Islet precursor cell (in vitro differentiated cells): ENCODE data around the gene KAT8.
A peak's percentile ranks its signal among the peaks of the same experiment; 100 is the strongest.

Experiments
- DNase-seq: peaks from one replicate; pipeline ENCODE4 v3.0.0-alpha.2; 2018

The KAT8 gene

DNA sequence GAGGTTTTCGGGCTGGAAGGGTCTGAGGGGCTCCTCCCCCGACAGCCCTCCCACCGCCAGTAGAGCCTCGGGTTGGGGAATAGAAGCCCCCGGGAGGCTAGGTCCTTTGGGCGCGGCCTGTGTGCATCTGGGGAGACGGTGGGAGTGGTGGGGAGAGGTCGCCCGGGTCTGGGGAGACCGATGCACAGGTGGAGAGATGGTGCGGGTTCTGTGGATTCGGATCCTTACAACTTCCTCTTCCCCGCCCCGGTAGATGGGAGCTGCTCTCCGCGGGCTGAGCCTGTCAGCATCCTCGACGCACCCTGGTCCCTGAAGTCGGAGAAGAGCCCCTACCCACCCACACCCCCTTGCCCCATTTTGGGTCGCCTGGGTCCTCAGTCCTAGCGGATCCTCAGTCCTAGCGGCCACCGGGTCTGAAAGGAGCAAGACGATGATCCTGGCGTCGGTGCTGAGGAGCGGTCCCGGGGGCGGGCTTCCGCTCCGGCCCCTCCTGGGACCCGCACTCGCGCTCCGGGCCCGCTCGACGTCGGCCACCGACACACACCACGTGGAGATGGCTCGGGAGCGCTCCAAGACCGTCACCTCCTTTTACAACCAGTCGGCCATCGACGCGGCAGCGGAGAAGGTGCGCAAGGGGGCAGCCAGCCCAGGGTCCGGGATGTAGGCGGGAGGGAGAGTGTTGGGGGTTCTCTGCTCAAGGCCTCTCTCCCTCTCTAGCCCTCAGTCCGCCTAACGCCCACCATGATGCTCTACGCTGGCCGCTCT lies 8.5 kb upstream of the KAT8 start:
- DNase-seq = no peak

DNA sequence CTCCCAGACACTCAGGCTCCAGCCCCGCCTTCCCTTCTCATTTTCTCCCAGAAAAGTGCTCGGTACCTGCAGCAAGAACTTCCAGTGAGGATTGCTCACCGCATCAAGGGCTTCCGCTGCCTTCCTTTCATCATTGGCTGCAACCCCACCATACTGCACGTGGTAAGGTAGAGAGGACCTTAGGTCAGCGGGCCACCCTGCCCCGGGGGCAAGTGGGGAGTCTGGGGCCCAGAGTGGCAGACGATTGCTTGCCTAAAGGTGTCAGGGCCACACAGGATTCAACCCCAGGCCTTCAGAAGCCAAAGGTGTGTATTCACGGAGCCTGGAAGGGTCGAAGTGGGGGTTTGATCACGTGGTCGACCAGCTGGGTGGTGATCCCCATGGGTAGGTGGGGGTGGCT lies 7.8 kb upstream of the KAT8 start:
- DNase-seq = no peak

DNA sequence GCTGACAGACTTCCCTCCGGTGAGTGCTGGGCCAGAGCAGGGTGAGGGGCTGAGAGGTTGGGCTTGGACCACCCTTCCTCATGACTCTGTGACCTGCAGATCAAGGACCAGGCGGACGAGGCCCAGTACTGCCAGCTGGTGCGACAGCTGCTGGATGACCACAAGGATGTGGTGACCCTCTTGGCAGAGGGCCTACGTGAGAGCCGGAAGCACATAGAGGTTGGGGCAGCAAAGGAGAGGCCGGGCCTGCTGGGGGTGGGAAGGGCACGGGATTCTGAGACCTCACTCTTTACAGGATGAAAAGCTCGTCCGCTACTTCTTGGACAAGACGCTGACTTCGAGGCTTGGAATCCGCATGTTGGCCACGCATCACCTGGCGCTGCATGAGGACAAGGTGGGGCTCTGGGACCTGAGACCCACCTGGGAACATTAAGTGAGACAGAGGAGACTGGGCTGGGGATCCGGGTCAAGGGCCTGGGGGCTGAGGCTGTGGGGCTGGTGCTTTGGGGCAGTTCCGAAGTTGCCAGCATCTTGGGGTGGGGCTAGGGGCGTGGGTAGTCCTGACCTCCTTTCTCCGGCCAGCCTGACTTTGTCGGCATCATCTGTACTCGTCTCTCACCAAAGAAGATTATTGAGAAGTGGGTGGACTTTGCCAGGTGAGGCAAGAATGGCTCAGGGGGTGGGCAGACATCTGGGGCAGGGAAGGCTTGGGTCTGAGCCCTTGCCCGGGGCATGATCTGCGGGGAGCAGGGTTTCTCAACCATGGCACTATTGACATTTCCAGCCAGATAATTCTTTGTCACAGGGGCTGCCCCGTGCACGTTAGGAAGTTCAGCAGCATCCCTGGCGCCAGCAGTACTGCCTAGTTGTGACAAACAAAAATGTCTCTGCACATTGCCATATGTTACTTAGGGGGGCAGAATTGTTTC lies 7.1 kb upstream of the KAT8 start:
- DNase-seq = no peak

DNA sequence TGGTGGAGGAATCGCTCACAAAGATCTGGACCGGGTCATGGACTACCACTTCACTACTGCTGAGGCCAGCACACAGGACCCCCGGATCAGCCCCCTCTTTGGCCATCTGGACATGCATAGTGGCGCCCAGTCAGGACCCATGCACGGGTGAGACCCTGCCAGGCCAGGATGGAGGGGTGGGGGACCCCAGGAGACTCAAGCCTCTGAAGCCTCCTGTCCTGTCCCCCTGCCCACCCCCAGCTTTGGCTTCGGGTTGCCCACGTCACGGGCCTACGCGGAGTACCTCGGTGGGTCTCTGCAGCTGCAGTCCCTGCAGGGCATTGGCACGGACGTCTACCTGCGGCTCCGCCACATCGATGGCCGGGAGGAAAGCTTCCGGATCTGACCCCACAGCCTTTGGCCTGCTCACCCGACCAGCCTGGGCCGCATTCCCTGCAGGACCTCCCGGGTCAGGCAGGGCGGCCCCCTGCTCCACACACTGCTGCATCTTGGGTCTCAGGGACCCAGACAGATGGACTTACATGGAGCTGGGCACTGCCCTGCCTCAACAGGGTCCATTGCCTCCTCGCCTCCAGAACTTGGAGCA lies 5.5 kb upstream of the KAT8 start:
- DNase-seq = no peak

GRCh38 chr16:31112711-31113110 lies 4.8 kb upstream of the KAT8 start:
- DNase-seq = no peak

DNA sequence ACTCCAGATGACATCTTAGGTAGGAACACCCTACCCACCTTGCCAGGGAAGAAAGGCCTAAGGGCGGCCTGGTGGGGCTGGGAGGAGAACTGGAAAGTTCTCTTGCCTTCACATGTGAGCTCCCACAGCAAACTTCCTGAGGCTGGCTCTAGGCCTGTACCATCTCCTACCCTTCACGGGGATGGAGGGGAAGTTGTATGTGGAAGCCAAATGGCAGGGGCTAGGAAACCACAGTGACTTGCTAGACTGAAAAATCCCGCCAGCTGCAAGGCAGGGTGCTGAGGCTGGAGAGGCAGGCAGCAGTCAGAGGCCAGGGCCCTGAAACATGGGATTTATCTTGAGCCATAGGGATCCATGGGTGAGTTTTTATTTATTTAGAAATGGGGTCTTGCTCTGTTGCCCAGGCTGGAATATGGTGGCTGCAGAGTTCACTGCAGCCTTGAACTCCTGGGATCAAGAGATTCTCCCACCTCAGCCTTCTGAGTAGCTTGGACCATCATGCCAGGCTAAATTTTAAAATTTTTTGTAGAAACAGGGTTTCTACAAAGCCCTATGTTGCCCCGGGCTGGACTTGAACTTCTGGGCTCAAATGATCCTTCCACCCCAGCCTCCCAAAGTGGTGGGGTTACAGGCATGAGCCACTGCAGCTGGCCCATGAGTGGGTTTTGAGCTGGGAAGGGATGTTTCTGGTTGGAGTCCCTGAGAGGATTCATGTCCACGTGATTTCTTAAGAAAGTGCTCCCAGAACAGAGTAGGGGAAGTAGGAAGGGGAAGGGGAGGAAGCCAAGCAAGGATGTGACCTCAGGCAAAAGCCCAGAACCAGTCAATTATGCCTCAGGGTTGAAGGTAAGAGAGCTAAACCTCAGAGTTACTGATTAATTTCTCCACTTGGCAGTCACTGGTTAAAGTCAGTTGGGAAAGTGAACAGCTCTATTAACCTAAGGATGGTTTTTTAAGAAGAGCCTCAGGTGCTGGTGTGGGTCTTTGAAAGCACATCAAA lies 4.0 kb upstream of the KAT8 start:
- no peak for DNase-seq

GRCh38 chr16:31114468-31114867 lies 3.0 kb upstream of the KAT8 start:
- DNase-seq = no peak

- no peak for DNase-seq
Measured at GRCh38 chr16:31118223-31119155, 1.0 kb downstream of the KAT8 start.

GRCh38 chr16:31120129-31120528 lies 2.7 kb downstream of the KAT8 start:
- DNase-seq = no peak

- DNase-seq = no peak
Measured at GRCh38 chr16:31125844-31126243, 8.4 kb downstream of the KAT8 start.

GRCh38 chr16:31127182-31127581 lies 9.7 kb downstream of the KAT8 start:
- DNase-seq = peak; percentile 42

DNA sequence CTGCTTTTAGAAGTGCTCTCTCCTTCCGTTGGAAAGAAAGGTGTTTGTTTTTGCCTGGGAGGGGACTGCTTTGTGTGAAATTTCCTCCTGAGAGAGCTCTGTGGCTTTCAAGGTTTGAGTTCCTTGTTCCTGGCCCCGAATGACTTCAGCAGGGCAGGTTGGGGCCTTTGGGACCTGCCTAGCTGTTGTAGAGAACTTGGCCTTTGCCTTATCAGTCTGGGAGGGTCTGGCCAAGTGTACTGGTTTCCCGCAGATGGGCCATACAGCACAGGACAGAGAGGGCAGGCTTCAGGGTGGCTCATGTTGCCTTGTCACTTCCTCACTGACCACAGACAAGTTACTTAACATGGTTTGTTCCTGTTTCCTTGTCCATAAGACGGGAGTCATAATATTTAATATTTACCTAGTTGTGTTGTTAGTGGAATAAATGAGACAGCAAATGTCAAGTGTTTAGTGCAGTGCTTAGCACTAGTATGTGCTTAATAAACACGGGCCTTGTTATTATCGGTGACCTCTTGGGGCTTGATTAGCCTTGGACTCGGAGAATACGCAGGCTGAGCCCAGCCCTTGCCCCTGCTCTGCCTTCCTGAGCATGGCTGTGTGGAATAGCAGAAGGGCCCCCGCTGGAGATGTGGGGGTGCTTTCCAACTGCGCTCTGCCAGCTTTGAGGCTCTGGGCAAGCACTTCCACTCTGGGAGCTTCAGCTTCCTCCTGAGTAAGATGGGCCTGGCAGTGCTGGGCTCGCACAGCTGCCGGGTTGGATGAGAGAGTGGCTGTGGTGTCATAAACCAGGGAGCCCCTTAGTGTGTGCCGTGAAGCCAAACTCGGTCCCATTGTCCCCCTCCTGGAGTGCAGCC lies 11.5 kb downstream of the KAT8 start:
- peak; percentile 56 for DNase-seq

GRCh38 chr16:31129568-31130335 lies 12.3 kb downstream of the KAT8 start:
- DNase-seq = peak; percentile 54

GRCh38 chr16:31130336-31130891 lies 12.9 kb downstream of the KAT8 start:
- DNase-seq = no peak

DNA sequence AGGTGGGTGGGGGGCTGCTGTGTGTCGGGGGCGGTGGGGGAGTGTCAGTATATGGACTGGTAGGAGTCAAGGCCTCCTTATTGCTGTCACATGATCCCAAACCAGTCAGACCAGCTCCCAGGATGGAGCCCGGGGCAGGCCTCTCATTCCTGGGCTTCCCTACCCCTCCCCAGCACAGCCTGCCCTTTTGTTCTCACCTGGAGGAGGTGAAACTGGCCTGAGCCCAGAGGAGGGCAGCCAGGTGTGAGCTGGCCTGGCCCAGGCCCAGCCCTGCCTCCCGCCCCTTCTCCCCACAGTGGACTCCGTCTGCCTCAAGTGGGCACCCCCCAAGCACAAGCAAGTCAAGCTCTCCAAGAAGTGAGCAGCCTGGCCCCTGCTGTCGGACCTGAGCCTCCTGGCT lies 13.4 kb downstream of the KAT8 start:
- DNase-seq = peak; percentile 96

DNA sequence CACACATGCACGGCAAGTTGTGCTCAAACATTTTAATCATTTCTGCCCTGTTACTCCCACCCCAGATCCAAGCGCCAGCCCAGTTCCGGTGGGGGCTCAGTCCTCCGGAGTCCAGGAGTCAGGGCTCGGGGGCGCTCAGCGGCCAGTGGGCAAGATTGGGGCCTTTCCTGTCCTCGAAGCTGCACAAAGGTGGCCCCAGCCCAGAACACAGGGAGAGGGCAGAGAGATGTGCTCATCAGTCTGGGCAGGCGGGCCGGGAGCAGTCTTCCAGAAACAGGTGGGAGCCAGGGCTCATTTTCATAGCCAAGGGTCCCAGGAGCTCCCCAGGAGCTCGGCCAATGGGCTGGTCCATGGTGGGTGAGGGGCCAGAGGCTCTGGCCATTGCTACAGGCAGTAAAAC lies 14.0 kb downstream of the KAT8 start:
- DNase-seq = no peak

GRCh38 chr16:31131841-31132271 lies 14.4 kb downstream of the KAT8 start:
- DNase-seq = peak; percentile 49

- DNase-seq = peak; percentile 46
Measured at GRCh38 chr16:31132303-31132979, 15.0 kb downstream of the KAT8 start.
